Activated T-cell treated with anti-CD3 and anti-CD28 coated beads, Interleukin-2, amount 50 U/mL, for 4 hours (primary cell): ENCODE measurements around the gene IL13. TPM values are rescaled to one million over a fixed set of nuclear protein-coding genes. Genes with fewer than 3 reads are reported as not detected.

Experiments
- ATAC-seq, 2 donors: fragments of 200-7000 bp; cut with Tn5 transposase; one replicate each; pipeline ENCODE4 v1.10.0; 2021
- DNase-seq: peaks from one replicate; pipeline ENCODE4 v3.0.0-alpha.2; 2020
- H3K27me3 Mint-ChIP-seq: one replicate; pipeline ENCODE4 v1.8.0; 2021; ENCODE audit warnings: low read depth, mixed read lengths
- H3K36me3 Mint-ChIP-seq: one replicate; pipeline ENCODE4 v1.8.0; 2022; ENCODE audit warnings: mixed read lengths; ENCODE audit not compliant: insufficient read depth
- H3K4me1 Mint-ChIP-seq: one replicate; pipeline ENCODE4 v1.8.0; 2021; ENCODE audit warnings: low read depth, mixed read lengths
- H3K4me3 Mint-ChIP-seq: one replicate; pipeline ENCODE4 v1.8.0; 2021; ENCODE audit warnings: mild to moderate bottlenecking, moderate library complexity, mixed read lengths
- H3K9me3 Mint-ChIP-seq: one replicate; pipeline ENCODE4 v1.8.0; 2021; ENCODE audit warnings: mixed read lengths
- total RNA-seq, 3 donors: library from RNA; stranded (reverse); gene quantifications; one replicate each; pipeline ENCODE4 v1.2.1, GENCODE V29; 2021

IL13 gene
- total RNA-seq, 3 donors from 2014 or later: 12.5 to 56.8 (median 26.9) TPM

DNA sequence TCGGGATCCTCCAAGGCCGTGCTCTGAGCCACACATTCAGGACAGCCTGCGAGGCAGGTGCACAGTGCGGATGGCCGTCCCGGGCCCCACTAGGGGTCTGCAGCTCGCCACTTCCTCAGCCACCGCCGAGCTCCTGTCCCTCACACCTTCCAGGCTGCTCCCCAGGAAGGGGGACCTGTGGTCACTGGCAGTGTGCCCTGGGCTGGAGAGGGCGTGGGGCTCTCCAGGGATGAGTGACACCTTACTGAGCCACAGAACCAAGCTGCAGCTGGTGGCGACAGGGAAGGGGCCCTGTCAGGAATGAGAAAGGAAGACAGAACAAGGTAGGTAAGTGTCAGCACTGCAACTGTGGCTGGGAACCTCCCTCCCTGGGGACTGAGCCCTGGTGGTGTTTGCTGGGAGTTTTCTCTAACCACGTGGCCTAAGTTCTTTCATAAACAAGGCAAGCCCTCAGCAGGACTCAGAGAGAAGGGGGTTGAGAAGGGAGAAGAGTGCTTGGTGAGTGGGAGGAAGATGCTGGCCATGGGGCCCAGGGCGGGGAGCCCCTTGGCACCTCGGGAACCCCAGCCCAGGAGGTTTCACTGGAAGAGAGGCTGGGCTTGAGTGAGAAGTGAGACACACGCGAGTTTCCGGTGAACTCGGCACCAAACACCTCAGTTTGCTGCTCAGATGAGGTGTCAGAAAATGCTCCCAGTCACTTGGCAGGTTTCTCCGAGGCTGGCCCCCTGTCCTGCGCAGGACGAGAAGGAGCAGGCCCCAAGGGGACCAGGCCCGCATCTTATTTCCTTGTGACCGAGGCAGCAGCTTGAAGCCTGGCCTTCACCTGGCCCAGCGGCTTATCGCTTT is 5.2 kb downstream of the IL13 start:
- H3K9me3 Mint-ChIP-seq: no peaks in the 10 kb centered on the region
- ATAC-seq (peak; percentile 70 to 72), DNase-seq (no peak)
- peaks cover 22% of the 10 kb centered on the region for H3K4me1 Mint-ChIP-seq
- H3K36me3 Mint-ChIP-seq: no peaks in the 10 kb centered on the region
- H3K27me3 Mint-ChIP-seq: peaks cover 2% of the 10 kb centered on the region
- H3K4me3 Mint-ChIP-seq: no peak overlapping the region

DNA sequence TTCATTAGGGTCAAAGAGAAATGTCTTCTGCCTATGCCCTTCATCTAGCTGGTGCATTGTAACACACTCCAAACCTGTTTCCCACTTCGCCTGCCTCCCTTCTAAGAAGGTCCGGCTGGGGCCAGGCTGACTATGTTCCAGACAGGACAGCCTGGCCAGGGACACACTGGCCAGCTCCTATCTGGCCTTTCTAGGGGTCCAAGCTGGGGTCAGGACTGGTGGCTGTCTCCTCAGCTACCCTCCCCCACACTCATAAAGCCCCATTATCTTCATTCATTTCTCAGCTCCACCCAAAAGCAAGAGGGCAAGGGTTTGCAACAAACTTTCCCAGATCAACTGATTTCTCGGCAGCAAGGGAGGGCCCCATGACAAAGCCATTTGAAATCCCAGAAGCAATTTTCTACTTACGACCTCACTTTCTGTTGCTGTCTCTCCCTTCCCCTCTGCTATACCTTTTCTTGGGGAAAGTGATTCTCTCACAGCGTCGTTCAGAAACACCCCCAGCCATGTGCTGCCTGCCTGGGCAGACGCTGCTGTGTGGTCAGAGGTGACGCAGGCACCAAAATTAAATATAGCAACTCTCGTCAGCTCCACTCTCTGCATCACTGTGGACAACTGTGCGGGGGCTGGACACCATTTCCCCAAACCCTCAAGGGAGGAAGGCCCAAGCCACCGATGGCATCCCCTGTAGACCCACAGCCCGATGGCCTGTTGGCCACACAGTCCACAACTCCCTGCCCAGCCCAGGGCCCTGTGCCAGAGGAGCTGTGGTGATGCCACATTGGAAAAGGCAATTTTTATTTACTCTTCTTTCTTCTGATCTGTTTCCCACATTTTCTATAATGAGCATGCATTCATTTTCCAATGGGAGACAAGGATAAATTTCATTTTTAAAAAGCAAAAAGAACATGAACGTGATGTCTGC is 6.1 kb downstream of the IL13 start:
- H3K4me1 Mint-ChIP-seq: peaks cover 22% of the 10 kb centered on the region
- ATAC-seq (peak; percentile 8 to 18), DNase-seq (no peak)
- H3K9me3 Mint-ChIP-seq: no peaks in the 10 kb centered on the region
- H3K27me3 Mint-ChIP-seq: peaks cover 2% of the 10 kb centered on the region
- H3K36me3 Mint-ChIP-seq: no peaks in the 10 kb centered on the region
- peak overlapping the region; percentile 29 for H3K4me3 Mint-ChIP-seq

DNA sequence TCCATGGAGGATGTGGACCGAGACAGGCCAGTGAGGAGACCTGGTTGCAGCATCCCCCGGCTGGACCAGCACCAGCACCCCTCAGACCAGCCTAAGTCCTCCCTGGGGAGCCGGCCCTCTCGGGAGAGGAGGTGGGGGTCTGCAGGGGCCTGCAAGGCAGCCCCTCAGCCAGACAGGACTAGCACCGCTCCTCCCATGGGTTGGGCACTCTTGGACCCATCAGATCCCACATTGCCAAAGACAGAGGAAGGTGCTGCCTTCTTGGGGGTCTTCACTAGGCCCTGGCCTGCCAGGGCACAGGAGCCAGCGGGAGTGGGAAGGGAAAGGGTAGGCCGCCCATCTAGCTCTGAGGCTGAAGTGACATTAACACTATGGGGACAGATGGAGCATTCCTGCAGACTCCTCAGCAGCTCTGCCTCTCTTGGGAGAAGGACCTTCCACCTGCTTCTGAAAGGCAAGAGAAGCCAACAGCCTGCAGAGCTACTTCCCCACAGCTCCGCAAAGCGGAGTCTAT is 6.8 kb downstream of the IL13 start:
- DNase-seq: no peak
- peaks cover 22% of the 10 kb centered on the region for H3K4me1 Mint-ChIP-seq
- no peaks in the 10 kb centered on the region for H3K36me3 Mint-ChIP-seq
- peaks cover 2% of the 10 kb centered on the region for H3K27me3 Mint-ChIP-seq
- no peak for ATAC-seq
- no peaks in the 10 kb centered on the region for H3K9me3 Mint-ChIP-seq
- no peak overlapping the region for H3K4me3 Mint-ChIP-seq

- Mint-ChIP-seq H3K27me3 (peaks cover 2% of the 10 kb centered on the region), H3K4me3 (no peak overlapping the region), H3K4me1 (peaks cover 22% of the 10 kb centered on the region), H3K36me3 (no peaks in the 10 kb centered on the region), H3K9me3 (no peaks in the 10 kb centered on the region)
- ATAC-seq (no peak), DNase-seq (no peak)
Measured at GRCh38 chr5:132665574-132666080, 7.7 kb downstream of the IL13 start.

DNA sequence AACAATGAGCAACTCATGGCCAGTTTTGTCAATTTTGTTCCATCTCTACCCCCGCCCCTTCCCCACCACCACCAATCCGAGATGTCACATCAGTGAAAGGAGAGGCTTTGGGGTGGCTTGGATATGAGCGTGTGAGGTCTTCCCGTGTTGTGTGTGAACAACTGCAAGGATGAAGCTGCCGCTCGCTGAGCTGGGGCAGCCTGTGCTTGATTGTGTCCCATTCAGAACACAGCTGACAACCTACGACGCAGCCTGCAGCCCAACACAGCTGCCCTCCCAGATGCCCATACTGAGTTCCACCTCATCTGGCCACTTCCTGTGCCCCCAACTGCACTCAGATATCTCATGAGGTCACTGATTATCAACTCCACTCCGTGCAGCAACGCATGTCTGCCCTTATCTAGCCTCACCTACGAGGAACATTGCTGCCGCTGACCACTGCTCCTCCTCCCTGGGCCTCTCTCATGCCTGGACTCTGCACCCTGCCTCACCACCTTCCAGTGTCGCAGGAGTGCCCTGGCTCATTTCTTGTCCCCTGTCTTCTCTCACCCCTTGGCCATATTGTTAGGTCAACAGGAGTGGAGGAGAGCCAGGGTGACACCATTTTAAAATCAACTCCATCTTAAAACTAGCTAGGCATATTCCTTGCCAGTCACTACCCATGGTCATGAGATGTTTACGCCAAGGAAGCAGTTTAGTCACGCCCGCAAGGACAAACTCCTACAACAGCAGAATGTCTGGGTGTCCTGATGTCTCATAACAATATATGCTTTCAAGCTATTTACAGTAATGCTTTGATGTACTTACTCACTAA is 8.5 kb downstream of the IL13 start:
- DNase-seq (no peak), ATAC-seq (no peak)
- H3K4me1 Mint-ChIP-seq: peaks cover 19% of the 10 kb centered on the region
- H3K9me3 Mint-ChIP-seq: no peaks in the 10 kb centered on the region
- no peaks in the 10 kb centered on the region for H3K27me3 Mint-ChIP-seq
- no peak overlapping the region for H3K4me3 Mint-ChIP-seq
- H3K36me3 Mint-ChIP-seq: no peaks in the 10 kb centered on the region

DNA sequence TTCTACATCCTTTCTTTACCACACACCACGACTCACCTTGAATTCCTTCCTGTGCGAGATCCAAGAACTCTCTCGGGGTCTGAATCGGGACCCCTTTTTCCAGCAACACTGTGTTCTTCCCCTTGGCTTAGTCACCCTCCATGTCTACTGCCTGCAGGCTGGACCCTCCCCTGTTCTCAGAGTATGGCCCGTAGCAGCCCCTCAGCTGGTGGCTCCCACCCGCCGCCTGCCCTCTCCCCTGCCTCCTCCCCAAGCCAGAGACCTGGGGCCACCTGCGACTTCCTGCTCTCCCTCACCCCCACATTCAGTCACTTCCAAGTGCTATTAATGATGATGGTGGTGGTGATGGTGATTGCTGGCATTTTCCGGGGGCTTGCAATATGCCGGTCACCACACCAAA is 9.3 kb downstream of the IL13 start:
- DNase-seq (no peak), ATAC-seq (no peak)
- Mint-ChIP-seq H3K36me3 (no peaks in the 10 kb centered on the region), H3K27me3 (no peaks in the 10 kb centered on the region), H3K4me1 (peaks cover 19% of the 10 kb centered on the region), H3K4me3 (no peak overlapping the region), H3K9me3 (no peaks in the 10 kb centered on the region)

- Mint-ChIP-seq H3K4me1 (peaks cover 14% of the 10 kb centered on the region), H3K27me3 (no peaks in the 10 kb centered on the region), H3K9me3 (no peaks in the 10 kb centered on the region), H3K36me3 (no peaks in the 10 kb centered on the region), H3K4me3 (no peak overlapping the region)
- ATAC-seq (no peak), DNase-seq (no peak)
Measured at GRCh38 chr5:132667761-132668705, 10.1 kb downstream of the IL13 start.

GRCh38 chr5:132668706-132669454 is 10.9 kb downstream of the IL13 start:
- Mint-ChIP-seq H3K4me3 (no peak overlapping the region), H3K4me1 (peaks cover 7% of the 10 kb centered on the region), H3K9me3 (no peaks in the 10 kb centered on the region), H3K36me3 (no peaks in the 10 kb centered on the region), H3K27me3 (no peaks in the 10 kb centered on the region)
- DNase-seq (no peak), ATAC-seq (no peak)

DNA sequence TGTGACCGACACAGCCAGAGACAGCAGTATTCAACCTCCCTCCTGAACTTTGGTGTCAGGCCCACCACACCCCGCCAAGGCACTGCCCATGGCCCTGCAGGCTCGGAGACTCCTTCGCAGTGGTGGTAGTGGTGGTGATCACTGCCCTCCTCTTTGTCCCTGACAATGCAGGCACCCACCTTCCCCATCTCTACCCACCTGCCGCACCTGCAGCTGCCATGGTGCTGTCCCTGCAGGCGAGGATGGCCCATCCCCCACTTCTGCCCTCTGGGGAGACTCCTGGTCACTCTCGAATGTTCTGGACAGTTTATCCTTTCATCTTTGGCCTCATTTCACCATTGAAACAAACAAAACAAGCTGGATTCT is 11.5 kb downstream of the IL13 start:
- no peaks in the 10 kb centered on the region for H3K36me3 Mint-ChIP-seq
- H3K27me3 Mint-ChIP-seq: no peaks in the 10 kb centered on the region
- ATAC-seq (no peak), DNase-seq (no peak)
- no peak overlapping the region for H3K4me3 Mint-ChIP-seq
- peaks cover 5% of the 10 kb centered on the region for H3K4me1 Mint-ChIP-seq
- H3K9me3 Mint-ChIP-seq: no peaks in the 10 kb centered on the region

GRCh38 chr5:132669966-132670882 is 12.3 kb downstream of the IL13 start:
- no peak for DNase-seq
- Mint-ChIP-seq H3K27me3 (no peaks in the 10 kb centered on the region), H3K4me3 (no peak overlapping the region), H3K36me3 (no peaks in the 10 kb centered on the region), H3K4me1 (peaks cover 8% of the 10 kb centered on the region), H3K9me3 (no peaks in the 10 kb centered on the region)
- no peak for ATAC-seq

- no peaks in the 10 kb centered on the region for H3K27me3 Mint-ChIP-seq
- no peaks in the 10 kb centered on the region for H3K36me3 Mint-ChIP-seq
- H3K4me3 Mint-ChIP-seq: no peak overlapping the region
- DNase-seq (no peak), ATAC-seq (no peak)
- H3K9me3 Mint-ChIP-seq: no peaks in the 10 kb centered on the region
- peaks cover 9% of the 10 kb centered on the region for H3K4me1 Mint-ChIP-seq
Measured at GRCh38 chr5:132671000-132671399, 13.0 kb downstream of the IL13 start.

- Mint-ChIP-seq H3K27me3 (peaks cover 2% of the 10 kb centered on the region), H3K36me3 (no peaks in the 10 kb centered on the region), H3K9me3 (no peaks in the 10 kb centered on the region), H3K4me3 (no peak overlapping the region), H3K4me1 (peaks cover 11% of the 10 kb centered on the region)
- DNase-seq (no peak), ATAC-seq (no peak)
Measured at GRCh38 chr5:132673488-132673887, 15.5 kb downstream of the IL13 start.
